Stimulated activated CD4-positive, alpha-beta T cell treated with anti-CD3 and anti-CD28 coated beads, Interleukin-4, amount 100 ng/mL, for 48 hours (primary cell): ENCODE results near the gene SPG21.

Experiments used
- DNase-seq, 2 donors: peaks; one replicate each; pipeline ENCODE4 v3.0.0-alpha.2; 2020; ENCODE audit warnings: low read depth in 2 of 2

The SPG21 gene

DNA sequence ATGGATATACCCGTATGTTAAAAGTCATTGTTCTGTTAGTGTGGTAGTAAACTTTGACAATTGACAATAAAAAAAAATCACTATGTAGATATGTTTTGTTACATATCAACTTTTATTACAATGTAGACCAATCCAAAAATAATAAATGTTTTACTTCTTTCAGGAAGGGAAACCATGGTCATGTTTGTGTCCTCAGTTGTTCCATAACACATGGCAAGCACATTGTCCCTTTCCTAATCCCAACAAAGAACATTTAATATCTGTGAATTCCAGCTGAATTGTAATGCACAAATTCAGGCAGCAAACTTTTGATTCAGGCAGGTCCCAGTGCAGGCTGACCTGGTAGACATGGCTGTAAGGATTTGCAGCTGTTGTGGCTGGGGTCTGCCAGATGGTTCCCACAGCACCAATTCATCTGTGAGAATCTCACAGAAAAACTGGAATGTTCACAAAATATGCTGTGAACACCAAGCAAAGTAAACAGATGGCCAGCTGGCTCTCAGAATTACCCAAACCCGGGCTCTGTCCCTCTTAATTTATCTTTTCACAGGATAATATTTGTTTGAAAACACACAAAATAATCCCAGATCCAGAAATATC is 1.9 kb upstream of the SPG21 start:
- DNase-seq = no peak

DNA sequence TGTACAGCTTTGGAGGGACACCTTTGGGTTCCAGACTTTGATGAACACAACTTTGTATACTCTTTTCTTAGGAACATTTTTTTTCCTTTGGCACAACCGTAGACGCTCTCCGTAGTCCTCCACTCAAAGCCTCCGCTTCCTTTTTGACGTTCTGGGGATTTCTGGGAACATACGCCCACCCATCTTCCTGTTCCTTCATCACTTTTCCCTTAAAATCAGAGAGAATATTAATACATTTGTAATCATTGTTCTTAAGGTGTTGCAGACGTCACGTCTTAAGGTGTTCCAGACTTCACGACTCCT is 405 bp upstream of the SPG21 start:
- no peak for DNase-seq

DNA sequence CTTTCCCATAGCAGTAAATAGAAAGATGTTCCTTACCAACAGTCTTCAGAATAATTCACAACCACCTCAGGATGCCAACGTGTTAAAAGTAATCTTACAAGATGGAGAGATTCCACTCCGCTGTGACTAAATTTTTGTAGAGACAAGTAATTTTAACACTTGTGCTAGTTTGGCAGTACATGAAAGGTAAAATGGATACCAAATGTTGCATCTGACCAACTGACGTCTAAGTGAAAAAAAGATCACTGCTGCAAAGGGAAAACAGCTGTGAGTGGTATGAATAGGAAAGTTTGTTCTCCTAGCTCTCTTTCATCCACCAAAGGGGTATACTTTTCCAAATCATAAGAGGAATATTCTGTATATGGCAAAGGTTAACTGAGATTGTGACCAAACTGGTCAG is 2.6 kb downstream of the SPG21 start:
- no peak for DNase-seq

- DNase-seq = no peak
Observed at GRCh38 chr15:64985366-64986033, 4.2 kb downstream of the SPG21 start.

- no peak for DNase-seq
Observed at GRCh38 chr15:64982472-64982871, 7.2 kb downstream of the SPG21 start.

DNA sequence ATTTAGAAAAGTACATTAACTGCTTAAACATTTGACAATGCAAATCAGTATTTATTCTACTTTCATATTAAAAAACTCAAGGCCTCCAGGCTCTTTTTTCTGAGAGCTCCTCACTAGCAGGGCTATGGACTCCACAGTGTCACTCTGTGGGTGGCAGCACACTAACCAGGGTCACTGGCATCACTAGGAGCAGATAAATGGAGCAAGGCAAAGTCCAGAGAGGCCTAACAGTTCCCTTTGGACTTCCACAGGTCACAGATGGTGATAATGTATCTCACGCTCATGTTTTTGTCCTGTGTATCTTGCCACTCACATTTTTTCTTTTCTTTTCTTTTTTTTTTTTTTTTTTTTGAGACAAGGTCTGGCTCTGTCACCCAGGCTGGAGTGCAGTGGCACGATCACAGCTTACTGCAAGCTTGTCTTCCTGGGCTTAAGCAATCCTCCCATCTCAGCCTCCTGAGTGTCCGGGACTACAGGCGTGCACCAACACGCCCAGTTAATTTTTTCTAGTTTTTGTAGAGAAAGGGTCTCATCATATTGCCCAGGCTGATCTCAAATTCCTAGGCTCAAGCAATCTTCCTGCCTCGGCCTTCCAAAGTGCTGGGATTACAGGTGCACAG is 7.8 kb downstream of the SPG21 start:
- no peak for DNase-seq

GRCh38 chr15:64979252-64979710 is 10.4 kb downstream of the SPG21 start:
- DNase-seq = no peak

DNA sequence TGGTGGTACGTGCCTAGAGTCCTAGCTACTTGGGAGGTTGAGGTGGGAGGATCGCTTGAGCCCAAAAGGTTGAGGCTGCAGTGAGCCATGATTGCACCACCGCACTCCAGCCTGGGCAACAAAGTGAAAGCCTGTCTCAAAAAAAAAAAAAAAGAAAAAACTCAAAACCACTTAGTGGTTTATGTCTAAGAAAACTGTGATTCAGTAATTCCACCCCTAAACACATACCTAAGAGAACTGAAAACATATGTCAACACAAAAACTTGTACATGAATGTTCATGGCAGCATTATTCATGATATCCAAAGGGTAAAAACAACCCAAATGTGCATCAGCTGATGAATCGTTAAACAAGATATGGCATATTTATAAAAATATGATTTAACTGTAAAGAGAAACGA is 14.3 kb downstream of the SPG21 start:
- DNase-seq = no peak

GRCh38 chr15:64970698-64971097 is 19.0 kb downstream of the SPG21 start:
- DNase-seq = no peak

- no peak for DNase-seq
Observed at GRCh38 chr15:64969401-64969800, 20.3 kb downstream of the SPG21 start.

GRCh38 chr15:64961013-64961412 is 28.7 kb downstream of the SPG21 start:
- DNase-seq = no peak

GRCh38 chr15:64960153-64960552 is 29.6 kb downstream of the SPG21 start:
- no peak for DNase-seq

DNA sequence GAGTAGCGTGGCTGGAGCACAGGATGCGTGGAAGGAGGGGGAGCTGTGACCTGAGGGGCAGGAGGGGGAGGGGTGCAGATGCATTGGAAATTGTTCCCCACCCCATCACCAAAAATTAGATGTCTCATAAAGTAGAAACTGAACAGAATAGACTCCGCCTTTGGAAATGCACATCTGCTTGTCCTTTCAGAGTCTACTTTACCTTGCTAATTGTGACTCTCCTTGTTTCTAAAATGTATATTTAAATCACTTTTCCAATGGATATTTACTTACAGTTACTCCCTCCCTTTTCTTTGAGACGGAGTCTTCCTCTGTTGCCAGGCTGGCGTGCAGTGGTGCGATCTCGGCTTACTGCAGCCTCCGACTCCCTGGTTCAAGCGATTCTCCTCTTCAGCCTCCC is 30.6 kb downstream of the SPG21 start:
- no peak for DNase-seq

- no peak for DNase-seq
Observed at GRCh38 chr15:64954395-64954794, 35.3 kb downstream of the SPG21 start.

GRCh38 chr15:64951777-64952418 is 37.8 kb downstream of the SPG21 start:
- no peak for DNase-seq

DNA sequence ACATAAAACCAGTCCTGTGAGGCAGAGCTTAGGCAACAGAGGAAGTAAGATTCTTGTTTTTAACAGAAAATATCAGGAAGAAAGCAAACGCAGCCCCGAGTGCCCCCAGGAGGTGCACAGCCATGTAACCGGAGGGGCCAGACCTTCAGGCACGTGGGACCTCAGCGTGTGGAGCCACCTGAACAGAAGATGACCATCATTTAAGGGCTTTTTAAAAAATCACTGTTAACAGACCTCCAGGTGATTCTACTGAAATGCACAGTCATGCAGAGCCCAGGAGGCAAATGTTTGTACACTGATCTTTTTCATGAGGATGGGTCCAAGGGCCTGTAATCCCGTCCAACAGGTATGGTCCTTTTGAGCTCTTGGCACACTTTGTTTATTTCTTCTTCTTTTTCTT is 38.8 kb downstream of the SPG21 start:
- no peak for DNase-seq

DNA sequence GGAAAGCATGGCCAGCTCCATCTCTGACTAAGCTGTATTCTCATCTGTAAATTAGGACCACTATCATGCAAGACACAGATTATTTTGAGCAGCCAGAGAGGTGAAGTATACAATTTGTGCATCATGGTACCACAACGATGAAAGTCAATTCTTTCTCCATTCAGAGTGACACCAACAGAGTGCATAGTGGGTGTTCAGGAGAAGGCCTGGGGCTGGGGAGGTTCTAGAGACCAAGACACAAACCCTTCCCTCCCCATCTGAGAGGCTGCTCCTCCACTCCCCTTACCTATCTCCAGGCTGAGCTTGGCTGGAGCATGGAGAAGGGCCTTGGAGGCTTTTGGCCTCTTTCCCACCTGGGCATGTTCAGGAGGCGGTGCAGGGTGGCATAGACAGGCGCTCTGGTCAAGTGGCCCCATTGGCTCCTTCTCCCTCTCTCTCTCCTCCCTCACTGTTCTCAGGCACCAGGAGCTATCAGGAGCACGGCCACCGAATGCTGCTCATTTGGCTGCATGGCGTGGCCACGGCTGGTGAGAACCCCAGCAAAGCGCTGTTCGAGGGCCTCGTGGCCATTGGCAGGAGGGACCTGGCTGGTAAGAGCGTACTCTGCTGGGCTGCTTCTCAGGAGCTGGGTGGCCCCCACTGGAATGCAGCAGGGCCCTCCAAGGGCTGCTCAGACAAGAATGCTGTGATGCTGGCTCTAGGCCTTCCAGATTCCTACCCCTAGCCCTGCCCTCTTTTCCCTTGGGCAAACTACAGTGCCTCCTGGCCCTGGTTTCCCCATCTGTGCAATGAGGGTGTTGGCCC is 40.1 kb downstream of the SPG21 start:
- DNase-seq = no peak

DNA sequence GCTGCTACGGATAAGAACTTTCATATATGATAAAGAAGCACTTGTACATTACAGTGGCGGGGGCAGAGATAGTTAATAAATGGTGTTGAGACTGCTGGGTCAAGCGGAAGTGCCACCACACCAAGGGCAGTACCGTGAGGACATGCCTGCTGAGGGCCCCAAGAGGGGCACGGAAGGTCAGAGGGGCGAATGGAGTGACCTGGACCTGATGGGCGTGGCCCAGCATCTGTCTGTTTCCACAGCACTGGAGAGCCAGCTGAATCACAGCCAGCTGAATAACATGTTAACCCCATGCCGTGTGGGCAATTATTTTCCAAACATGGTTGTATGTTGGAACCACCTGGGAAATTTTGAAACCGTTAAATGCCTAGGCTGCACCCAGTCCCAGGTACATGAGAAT is 40.8 kb downstream of the SPG21 start:
- no peak for DNase-seq

DNA sequence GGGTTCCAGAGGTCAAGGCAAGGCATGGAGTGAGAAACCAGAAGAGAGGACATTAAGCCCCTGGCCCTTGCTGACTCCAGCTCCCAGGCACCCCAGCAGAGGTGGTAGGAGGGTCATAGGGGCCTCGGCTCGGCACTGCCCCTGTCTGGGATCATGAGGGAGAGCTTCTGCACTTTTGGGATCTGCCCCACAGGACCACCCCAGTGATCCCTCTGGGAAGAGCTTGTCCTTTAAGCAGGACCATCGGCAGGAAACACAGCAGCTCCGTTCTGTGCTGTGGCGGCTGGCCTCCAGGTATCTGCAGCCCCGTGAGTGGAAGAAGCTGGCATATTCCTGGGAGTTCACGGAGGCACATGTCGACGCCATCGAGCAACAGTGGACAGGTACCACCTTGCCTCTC is 42.5 kb downstream of the SPG21 start:
- no peak for DNase-seq

DNA sequence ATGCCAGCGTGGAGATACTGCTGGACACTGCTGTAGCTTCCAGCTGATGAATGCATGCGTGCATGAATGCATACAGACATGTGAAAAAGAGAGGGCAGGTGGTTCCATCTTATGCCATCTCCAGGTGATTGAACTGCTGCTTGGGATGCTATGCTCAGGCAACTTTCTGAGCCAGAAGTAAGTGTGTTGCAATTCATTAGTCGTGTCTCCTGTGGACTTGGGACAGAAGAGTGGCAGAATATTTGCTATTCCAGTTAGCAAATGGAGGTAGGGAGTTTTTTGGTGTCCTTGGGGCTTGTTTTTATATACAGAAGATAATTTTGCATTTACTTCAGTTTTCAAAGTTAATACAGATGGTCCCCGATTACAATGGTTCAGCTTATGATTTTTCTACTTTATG is 44.8 kb downstream of the SPG21 start:
- DNase-seq = no peak

- DNase-seq = no peak
Observed at GRCh38 chr15:64943512-64944225, 46.0 kb downstream of the SPG21 start.

DNA sequence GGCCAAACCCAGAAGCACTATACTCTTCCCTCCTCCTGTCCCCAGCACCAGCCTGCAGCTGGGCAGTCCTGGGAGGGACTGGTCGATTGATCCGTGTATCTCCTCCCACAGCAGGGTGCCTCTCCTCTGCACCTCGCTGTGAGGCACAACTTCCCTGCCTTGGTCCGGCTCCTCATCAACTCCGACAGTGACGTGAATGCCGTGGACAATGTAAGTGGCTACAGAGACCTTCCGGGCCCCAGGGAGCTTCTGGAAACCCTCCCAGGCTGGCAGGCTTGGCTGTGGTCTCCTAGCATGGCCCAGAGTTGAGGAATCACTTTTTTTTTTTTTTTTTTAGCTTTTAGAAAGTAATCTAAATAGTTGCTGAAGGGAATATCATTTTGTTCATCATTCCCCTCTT is 47.4 kb downstream of the SPG21 start:
- no peak for DNase-seq
